ENCODE data around the gene CXCR6.

CXCR6 gene

DNA sequence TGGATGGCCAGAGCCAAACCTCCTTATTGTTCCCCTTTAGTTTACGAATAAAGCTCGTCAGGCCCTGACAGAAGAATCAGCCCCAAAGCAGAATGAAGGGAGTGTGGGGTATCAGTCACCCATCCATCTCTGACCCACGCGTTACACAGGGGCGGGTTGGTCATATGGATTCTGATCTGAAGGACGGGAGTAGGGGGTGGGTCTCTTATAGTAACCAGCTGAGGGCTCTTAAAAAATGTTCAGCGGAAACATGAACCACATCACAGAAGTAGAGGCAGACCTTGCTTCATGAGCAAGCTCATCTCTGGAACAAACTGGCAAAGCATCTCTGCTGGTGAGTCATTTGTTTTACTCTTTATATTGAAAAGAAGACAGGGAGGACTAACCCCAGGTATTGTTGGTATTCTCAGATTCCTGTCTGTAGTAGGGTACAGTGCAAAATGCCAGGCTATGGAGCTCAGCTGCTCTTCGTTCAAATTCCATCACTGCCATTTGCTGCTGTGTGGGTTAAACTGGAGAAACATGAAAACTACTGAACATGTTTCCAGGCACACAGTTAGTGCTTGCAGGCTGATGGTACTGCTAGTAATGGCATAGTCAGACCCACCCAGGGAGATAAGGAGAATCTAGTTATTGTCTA, at the start of gene CXCR6:
Gene CXCR6 (plus strand): TSS at position 258 of the 640 bp plus-strand sequence. CDS start 3,018 bp downstream, outside the sequence.
- peaks cover 0 to 5% (median 0%) of the 10 kb centered on the region in 11 experiments; a peak in 1 of 22 replicates for H3K9me3 ChIP-seq (replicated peaks in 1 of 11)
- no peak within 1 kb of the TSS for H3K9ac ChIP-seq
- peaks cover 0 to 11% (median 9%) of the 10 kb centered on the region in 10 experiments; a peak in 14 of 20 replicates for H3K4me1 ChIP-seq
- H3K27me3 ChIP-seq, result no peaks in the 10 kb centered on the region
- H3K36me3 ChIP-seq, result peaks cover 30 to 55% (median 41%) of the 10 kb centered on the region in 11 experiments
- no peak within 1 kb of the TSS for H3K27ac ChIP-seq
- no peak within 1 kb of the TSS for H3K4me2 ChIP-seq
- TF ChIP-seq Cebpa-rat (IDR thresholded peaks at IDR 0.05), result no peak
- no peaks in the 10 kb centered on the region; a peak in 1 of 22 replicates for H4K20me1 ChIP-seq
- H3K4me3 ChIP-seq, result no peak within 1 kb of the TSS

DNA sequence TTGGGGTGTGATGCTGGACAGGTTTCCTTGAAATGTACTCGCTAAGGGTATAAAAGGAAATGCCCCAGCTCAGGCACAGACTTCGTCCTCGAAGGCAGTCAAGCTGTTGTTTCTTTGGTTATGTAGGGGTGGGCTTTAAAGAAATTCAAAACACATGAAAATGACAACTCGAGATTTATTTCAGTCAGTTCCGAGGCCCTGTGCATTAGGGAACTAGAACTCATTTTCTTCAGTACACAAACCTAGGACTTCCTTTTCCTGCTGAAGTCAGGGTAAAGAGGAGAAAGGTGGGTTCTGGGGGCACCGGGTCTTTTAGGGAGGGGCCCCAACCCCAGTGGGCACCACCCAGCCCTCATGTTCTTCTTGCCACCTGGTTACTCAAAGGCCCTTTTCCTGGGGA, 49.2 kb upstream of the CXCR6 start:
- H3K27ac ChIP-seq, result no peak overlapping the region
- no peak overlapping the region for H3K4me3 ChIP-seq
- H4K20me1 ChIP-seq, result no peaks in the 10 kb centered on the region
- no peaks in the 10 kb centered on the region for H3K36me3 ChIP-seq
- H3K9me3 ChIP-seq (replicated peaks in 1 of 11), result no peaks in the 10 kb centered on the region
- no peak overlapping the region for H3K9ac ChIP-seq
- peaks cover 22 to 36% (median 27%) of the 10 kb centered on the region in 10 experiments for H3K4me1 ChIP-seq
- H3K4me2 ChIP-seq, result peak overlapping the region in 2 of 11 experiments; percentile 10 to 14; a peak in 3 of 22 replicates
- no peaks in the 10 kb centered on the region for H3K27me3 ChIP-seq
- TF ChIP-seq Cebpa-rat (IDR thresholded peaks at IDR 0.05), result no peak

DNA sequence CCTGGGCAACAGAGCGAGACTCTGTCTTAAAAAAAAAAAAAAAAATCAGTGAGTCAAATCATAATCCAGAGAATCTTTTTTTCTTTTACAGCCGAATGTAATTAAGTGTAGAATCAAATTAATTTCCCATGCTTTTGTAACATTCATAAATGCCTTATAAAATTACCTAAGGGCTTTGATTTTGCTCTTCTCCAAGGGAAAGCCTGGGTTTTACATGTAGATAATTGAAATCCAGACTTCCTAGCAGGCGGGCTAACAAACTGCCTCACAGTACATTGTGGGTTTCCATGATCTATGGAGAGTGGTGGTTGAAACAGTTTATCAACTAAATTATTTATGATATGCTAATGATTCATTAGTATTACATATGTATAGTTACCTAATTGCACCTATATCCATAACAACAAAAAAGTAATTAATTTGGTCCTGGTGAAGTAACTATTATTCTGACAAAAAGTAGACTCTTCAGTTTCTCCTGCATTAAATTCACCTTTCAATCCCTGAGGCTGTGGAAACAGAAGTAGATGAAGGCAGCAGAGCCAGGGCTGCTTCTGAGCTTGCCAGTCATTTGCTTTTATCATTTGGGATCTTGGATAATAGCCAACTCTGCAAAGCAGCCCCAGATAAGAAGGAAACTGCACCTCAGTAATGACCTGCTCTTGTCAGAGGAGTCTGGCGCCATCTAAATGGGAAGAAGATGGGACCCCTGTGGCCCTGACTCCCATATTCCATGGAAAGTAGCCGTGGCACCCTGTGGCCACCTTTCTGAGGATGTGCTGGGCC, 47.4 kb upstream of the CXCR6 start:
- Histone ChIP-seq H3K9me3 (replicated peaks in 1 of 11) (no peaks in the 10 kb centered on the region), H4K20me1 (no peaks in the 10 kb centered on the region), H3K9ac (no peak overlapping the region), H3K27ac (no peak overlapping the region), H3K36me3 (no peaks in the 10 kb centered on the region), H3K4me3 (no peak overlapping the region), H3K4me1 (peaks cover 8 to 25% (median 10%) of the 10 kb centered on the region in 10 experiments; a peak in 18 of 20 replicates), H3K4me2 (no peak overlapping the region), H3K27me3 (no peaks in the 10 kb centered on the region)
- TF ChIP-seq Cebpa-rat (IDR thresholded peaks at IDR 0.05), result no peak

DNA sequence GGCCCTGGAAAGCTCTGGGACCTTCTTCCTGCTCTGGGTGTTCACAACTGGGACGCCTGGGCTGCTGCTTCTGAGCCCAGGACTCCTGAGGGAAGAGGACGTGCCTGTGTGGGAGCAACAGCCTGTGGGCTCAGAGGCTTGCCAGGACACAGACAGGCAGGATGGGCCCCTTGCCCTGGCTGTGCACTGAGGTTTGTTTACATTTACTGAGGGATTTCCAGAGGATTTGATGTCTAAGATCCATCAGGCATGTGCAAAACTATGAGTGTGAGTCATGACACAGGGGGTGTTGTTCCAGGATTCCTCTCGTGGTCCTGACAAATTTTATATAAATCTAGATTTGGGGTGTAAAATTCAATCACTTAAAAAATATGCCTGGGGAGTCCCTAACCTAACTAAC, 46.3 kb upstream of the CXCR6 start:
- no peak overlapping the region for H3K4me3 ChIP-seq
- no peak overlapping the region for H3K4me2 ChIP-seq
- peaks cover 0 to 16% (median 2%) of the 10 kb centered on the region in 10 experiments; a peak in 6 of 20 replicates for H3K4me1 ChIP-seq
- no peaks in the 10 kb centered on the region; a peak in 1 of 22 replicates for H3K9me3 ChIP-seq (replicated peaks in 1 of 11)
- H3K27me3 ChIP-seq, result no peaks in the 10 kb centered on the region
- no peak for TF ChIP-seq Cebpa-rat (IDR thresholded peaks at IDR 0.05)
- no peaks in the 10 kb centered on the region for H4K20me1 ChIP-seq
- no peaks in the 10 kb centered on the region for H3K36me3 ChIP-seq
- no peak overlapping the region for H3K9ac ChIP-seq
- H3K27ac ChIP-seq, result no peak overlapping the region

DNA sequence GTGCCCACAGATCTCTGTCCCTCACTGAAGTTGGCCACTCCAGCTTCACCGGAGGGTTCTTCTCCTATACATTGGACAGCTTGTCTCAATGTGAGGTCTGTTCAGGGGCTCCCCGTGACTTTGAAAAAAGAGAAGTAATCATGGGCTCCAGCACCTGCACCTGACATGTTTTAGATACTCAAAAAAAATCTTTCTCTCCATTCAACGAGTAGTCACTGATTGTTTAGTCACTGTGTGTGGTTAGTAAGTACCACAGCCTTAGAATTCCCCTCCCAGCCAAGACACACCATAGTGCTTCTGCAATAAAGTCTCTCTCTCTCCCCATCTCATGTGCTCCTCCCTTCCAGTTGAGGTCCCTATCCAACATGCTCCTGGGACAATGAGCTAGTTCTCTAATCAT, 38.3 kb upstream of the CXCR6 start:
- H3K9me3 ChIP-seq (replicated peaks in 1 of 11), result peaks cover 0 to 31% (median 6%) of the 10 kb centered on the region in 11 experiments; a peak in 10 of 22 replicates
- no peak for TF ChIP-seq Cebpa-rat (IDR thresholded peaks at IDR 0.05)
- no peaks in the 10 kb centered on the region for H3K36me3 ChIP-seq
- H3K9ac ChIP-seq, result no peak overlapping the region
- H3K27me3 ChIP-seq, result no peaks in the 10 kb centered on the region
- H3K27ac ChIP-seq, result no peak overlapping the region
- peaks cover 12 to 20% (median 16%) of the 10 kb centered on the region in 10 experiments for H3K4me1 ChIP-seq
- no peak overlapping the region for H3K4me3 ChIP-seq
- H3K4me2 ChIP-seq, result no peak overlapping the region
- no peaks in the 10 kb centered on the region for H4K20me1 ChIP-seq

DNA sequence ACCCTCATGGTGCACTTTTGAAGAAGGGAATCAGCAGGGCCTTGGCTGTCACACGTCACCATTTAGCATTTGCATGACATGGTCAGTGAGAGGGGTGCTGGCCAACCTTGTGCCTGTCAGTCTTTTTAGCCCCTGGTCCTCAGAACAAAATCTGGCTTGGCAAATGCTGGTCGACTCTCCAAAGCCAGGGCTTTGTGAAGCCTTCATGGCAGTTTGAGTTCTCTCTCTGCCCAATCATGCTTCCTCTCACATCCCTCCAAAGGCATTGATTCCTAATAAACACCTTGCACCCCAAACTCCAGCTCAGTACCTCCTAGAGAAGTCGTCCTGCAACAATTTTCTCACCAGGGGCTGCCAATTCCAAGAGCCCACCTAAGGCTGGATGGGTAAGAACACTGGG, 37.5 kb upstream of the CXCR6 start:
- Histone ChIP-seq H3K27me3 (no peaks in the 10 kb centered on the region), H3K9ac (no peak overlapping the region), H3K4me1 (peaks cover 12 to 25% (median 22%) of the 10 kb centered on the region in 10 experiments), H4K20me1 (no peaks in the 10 kb centered on the region), H3K27ac (no peak overlapping the region), H3K4me2 (no peak overlapping the region), H3K4me3 (no peak overlapping the region), H3K36me3 (no peaks in the 10 kb centered on the region), H3K9me3 (replicated peaks in 1 of 11) (peaks cover 0 to 31% (median 6%) of the 10 kb centered on the region in 11 experiments; a peak in 10 of 22 replicates)
- no peak for TF ChIP-seq Cebpa-rat (IDR thresholded peaks at IDR 0.05)

DNA sequence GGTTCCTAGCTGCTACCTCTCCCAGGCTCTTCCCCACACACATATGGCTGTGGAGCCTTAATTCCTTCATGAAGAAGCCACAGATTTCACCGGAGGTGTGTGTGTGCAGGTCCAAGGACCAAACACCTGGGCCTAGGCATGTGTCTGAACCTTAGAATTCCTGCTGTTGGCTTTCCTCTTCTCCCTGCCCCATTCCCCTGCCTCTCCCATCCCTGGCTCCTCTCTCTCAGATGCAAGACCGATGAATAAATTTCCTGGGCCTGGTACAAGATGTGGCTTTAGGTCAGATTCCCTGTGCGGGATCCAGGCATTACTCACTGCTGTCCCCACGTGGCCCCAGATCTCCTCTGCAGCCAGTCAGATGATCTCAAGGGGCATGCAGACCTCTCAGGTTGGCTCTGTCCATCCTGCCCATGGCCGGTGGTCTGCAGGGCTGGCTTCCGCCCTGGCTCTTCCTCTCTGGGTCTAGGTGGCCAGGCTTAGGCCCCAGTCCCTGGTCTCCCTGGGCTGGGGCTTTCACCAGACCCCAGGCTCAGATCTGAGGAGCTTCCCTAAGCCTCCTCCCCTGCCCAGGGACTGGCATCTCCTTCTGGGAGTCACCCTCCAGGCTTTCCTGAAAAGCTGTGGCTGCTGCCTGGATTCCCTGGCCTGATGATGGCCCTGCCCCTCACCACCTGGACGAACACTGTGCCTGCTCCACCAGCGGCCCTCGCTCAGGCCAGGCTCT, 36.4 kb upstream of the CXCR6 start:
- Histone ChIP-seq H3K36me3 (no peaks in the 10 kb centered on the region), H4K20me1 (no peaks in the 10 kb centered on the region), H3K9me3 (replicated peaks in 1 of 11) (peaks cover 0 to 31% (median 6%) of the 10 kb centered on the region in 11 experiments; a peak in 10 of 22 replicates), H3K27me3 (no peaks in the 10 kb centered on the region), H3K4me1 (peaks cover 20 to 32% (median 29%) of the 10 kb centered on the region in 10 experiments), H3K27ac (no peak overlapping the region), H3K4me3 (no peak overlapping the region), H3K4me2 (no peak overlapping the region), H3K9ac (no peak overlapping the region)
- no peak for TF ChIP-seq Cebpa-rat (IDR thresholded peaks at IDR 0.05)

DNA sequence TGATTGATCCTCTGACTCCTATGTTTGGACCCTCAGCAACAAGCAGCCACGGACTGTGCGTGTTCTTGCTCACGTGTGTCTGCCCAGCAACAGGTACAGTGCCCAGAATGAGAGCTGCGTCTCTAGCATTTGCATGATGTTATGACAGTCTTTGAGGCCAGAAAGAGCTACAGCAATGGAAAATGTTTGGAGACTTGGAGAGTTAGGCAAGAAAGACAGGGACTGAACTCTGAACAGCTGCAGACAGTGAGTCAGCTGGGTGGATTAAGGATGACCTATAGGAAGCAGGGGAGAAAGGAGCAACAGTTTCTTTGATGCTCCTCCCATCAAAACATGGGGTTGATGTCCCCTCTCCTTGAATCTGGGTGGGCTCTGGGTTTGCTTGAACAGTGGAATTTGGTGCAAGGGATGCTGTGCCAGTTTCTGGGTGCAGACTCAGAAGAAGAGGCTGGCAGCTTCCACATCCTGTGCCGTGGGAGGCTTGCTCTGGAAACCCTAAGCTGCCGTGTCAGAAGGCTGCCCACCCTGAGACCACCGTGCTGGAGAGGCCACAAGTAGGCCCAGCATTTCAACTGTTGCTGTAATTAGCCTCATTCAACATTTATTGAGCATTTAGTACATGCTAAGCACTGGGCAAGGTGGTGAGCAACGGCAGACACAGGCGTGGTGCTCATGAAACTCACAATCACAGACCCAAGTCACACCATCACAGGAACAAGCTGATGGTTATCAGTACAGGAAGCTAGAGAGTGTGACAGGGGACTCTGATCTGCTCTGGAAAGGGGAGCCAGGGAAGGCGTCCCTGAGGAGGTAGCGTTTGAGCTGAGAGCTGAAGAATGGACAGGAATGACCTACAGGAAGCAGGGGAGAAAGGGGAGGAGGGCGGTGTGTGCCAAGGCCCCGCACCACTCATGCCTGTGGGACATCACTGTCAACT, 35.2 kb upstream of the CXCR6 start:
- no peak for TF ChIP-seq Cebpa-rat (IDR thresholded peaks at IDR 0.05)
- H3K27me3 ChIP-seq, result no peaks in the 10 kb centered on the region
- peaks cover 0 to 31% (median 6%) of the 10 kb centered on the region in 11 experiments; a peak in 10 of 22 replicates for H3K9me3 ChIP-seq (replicated peaks in 1 of 11)
- H3K4me1 ChIP-seq, result peaks cover 22 to 34% (median 31%) of the 10 kb centered on the region in 10 experiments
- H3K4me2 ChIP-seq, result peak overlapping the region in 6 of 11 experiments; percentile 19 to 73 (median 68); a peak in 3 of 22 replicates
- no peak overlapping the region for H3K4me3 ChIP-seq
- no peak overlapping the region for H3K9ac ChIP-seq
- no peak overlapping the region for H3K27ac ChIP-seq
- no peaks in the 10 kb centered on the region for H3K36me3 ChIP-seq
- H4K20me1 ChIP-seq, result no peaks in the 10 kb centered on the region

Measured in BLaER1 treated with 17β-estradiol and CSF1 and Interleukin-3, amounts not matched to agents 10 nM and 100 nM (cell line).